Measurements from ENCODE around the gene TGFBR3. TPM values are rescaled to one million over a fixed set of nuclear protein-coding genes. Genes with fewer than 3 reads are reported as not detected.
"Not testable (repeated sequence)": the region's sequence is repeated elsewhere in the genome, so short reads cannot be mapped to it uniquely, and the experiment has no call there.

Gene TGFBR3
- total RNA-seq, 2 donors from 2014 or later: 8.1 to 9.7 TPM

- H3K9me3 Mint-ChIP-seq: no peaks in the 10 kb centered on the region
Observed at GRCh38 chr1:91684481-91685196, 201.3 kb downstream of the TGFBR3 start.

GRCh38 chr1:91683598-91683951, 202.4 kb downstream of the TGFBR3 start:
- Mint-ChIP-seq H3K27me3 (ENCODE audit: low read depth) (no peaks in the 10 kb centered on the region), H3K9me3 (no peaks in the 10 kb centered on the region), H3K27ac (no peak overlapping the region), H3K36me3 (ENCODE audit: insufficient read depth in 2 of 2) (no peaks in the 10 kb centered on the region), H3K4me1 (ENCODE audit: low read depth) (peaks cover 26% of the 10 kb centered on the region), H3K4me3 (no peak overlapping the region)
- no peak for ATAC-seq (replicated peaks in 1 of 2)
- DNase-seq: no peak

More at GRCh38 chr1:91684481-91685196, 201.3 kb downstream of the TGFBR3 start:
- H3K4me3 Mint-ChIP-seq: peak overlapping the region; percentile 41 to 77
- peaks cover 26% of the 10 kb centered on the region for H3K4me1 Mint-ChIP-seq (ENCODE audit: low read depth)
- ATAC-seq (replicated peaks in 1 of 2) (peak; percentile 71 to 87), DNase-seq (peak in 1 of 2 donors; percentile 30)
- H3K36me3 Mint-ChIP-seq (ENCODE audit: insufficient read depth in 2 of 2): no peaks in the 10 kb centered on the region
- peak overlapping the region; percentile 89 for H3K27ac Mint-ChIP-seq
- no peaks in the 10 kb centered on the region for H3K27me3 Mint-ChIP-seq (ENCODE audit: low read depth)

GRCh38 chr1:91682882-91683597, 202.9 kb downstream of the TGFBR3 start:
- Mint-ChIP-seq H3K27me3 (ENCODE audit: low read depth) (no peaks in the 10 kb centered on the region), H3K4me1 (ENCODE audit: low read depth) (peaks cover 27% of the 10 kb centered on the region), H3K9me3 (no peaks in the 10 kb centered on the region), H3K27ac (no peak overlapping the region), H3K36me3 (ENCODE audit: insufficient read depth in 2 of 2) (no peaks in the 10 kb centered on the region), H3K4me3 (no peak overlapping the region)
- ATAC-seq (replicated peaks in 1 of 2) (no peak), DNase-seq (no peak)

- Mint-ChIP-seq H3K36me3 (ENCODE audit: insufficient read depth in 2 of 2) (no peaks in the 10 kb centered on the region), H3K27me3 (ENCODE audit: low read depth) (no peaks in the 10 kb centered on the region), H3K4me3 (no peak overlapping the region), H3K27ac (no peak overlapping the region), H3K9me3 (no peaks in the 10 kb centered on the region), H3K4me1 (ENCODE audit: low read depth) (peaks cover 37% of the 10 kb centered on the region)
- ATAC-seq (replicated peaks in 1 of 2) (no peak), DNase-seq (no peak)
Observed at GRCh38 chr1:91680556-91681155, 205.3 kb downstream of the TGFBR3 start.

- Mint-ChIP-seq H3K27me3 (ENCODE audit: low read depth) (no peaks in the 10 kb centered on the region), H3K4me3 (no peak overlapping the region), H3K36me3 (ENCODE audit: insufficient read depth in 2 of 2) (no peaks in the 10 kb centered on the region), H3K4me1 (ENCODE audit: low read depth) (peaks cover 26% of the 10 kb centered on the region), H3K27ac (no peak overlapping the region), H3K9me3 (no peaks in the 10 kb centered on the region)
- DNase-seq (no peak), ATAC-seq (replicated peaks in 1 of 2) (no peak)
Observed at GRCh38 chr1:91679446-91679845, 206.5 kb downstream of the TGFBR3 start.

- Mint-ChIP-seq H3K36me3 (ENCODE audit: insufficient read depth in 2 of 2) (peaks cover 0 to 3% of the 10 kb centered on the region in 2 donors), H3K4me3 (no peak overlapping the region), H3K27me3 (ENCODE audit: low read depth) (no peaks in the 10 kb centered on the region), H3K4me1 (ENCODE audit: low read depth) (peaks cover 52% of the 10 kb centered on the region), H3K27ac (no peak overlapping the region), H3K9me3 (no peaks in the 10 kb centered on the region)
- ATAC-seq (replicated peaks in 1 of 2) (no peak), DNase-seq (no peak)
Observed at GRCh38 chr1:91676030-91676429, 209.9 kb downstream of the TGFBR3 start.

- Mint-ChIP-seq H3K27me3 (ENCODE audit: low read depth) (no peaks in the 10 kb centered on the region), H3K9me3 (peaks cover 2 to 6% of the 10 kb centered on the region in 2 donors), H3K36me3 (ENCODE audit: insufficient read depth in 2 of 2) (peaks cover 4 to 8% of the 10 kb centered on the region in 2 donors), H3K27ac (peak overlapping the region; percentile 85), H3K4me1 (ENCODE audit: low read depth) (peaks cover 51% of the 10 kb centered on the region), H3K4me3 (peak overlapping the region in 1 of 2 donors; percentile 7)
- ATAC-seq (replicated peaks in 1 of 2) (peak in 1 of 2 donors; percentile 21), DNase-seq (no peak)
Observed at GRCh38 chr1:91674107-91674506, 211.8 kb downstream of the TGFBR3 start.

- DNase-seq (no peak), ATAC-seq (replicated peaks in 1 of 2) (no peak)
- Mint-ChIP-seq H3K27ac (peak overlapping the region; percentile 85), H3K4me1 (ENCODE audit: low read depth) (peaks cover 51% of the 10 kb centered on the region), H3K9me3 (peaks cover 2 to 6% of the 10 kb centered on the region in 2 donors), H3K36me3 (ENCODE audit: insufficient read depth in 2 of 2) (peaks cover 4 to 8% of the 10 kb centered on the region in 2 donors), H3K4me3 (peak overlapping the region in 1 of 2 donors; percentile 48), H3K27me3 (ENCODE audit: low read depth) (no peaks in the 10 kb centered on the region)
Observed at GRCh38 chr1:91673613-91674012, 212.3 kb downstream of the TGFBR3 start.

- peak overlapping the region; percentile 85 for H3K27ac Mint-ChIP-seq
Observed at GRCh38 chr1:91672601-91673161, 213.3 kb downstream of the TGFBR3 start.

GRCh38 chr1:91670781-91671180, 215.2 kb downstream of the TGFBR3 start:
- Mint-ChIP-seq H3K27me3 (ENCODE audit: low read depth) (no peaks in the 10 kb centered on the region), H3K4me1 (ENCODE audit: low read depth) (peaks cover 46% of the 10 kb centered on the region), H3K9me3 (peaks cover 2 to 6% of the 10 kb centered on the region in 2 donors), H3K36me3 (ENCODE audit: insufficient read depth in 2 of 2) (peaks cover 4 to 8% of the 10 kb centered on the region in 2 donors), H3K27ac (peak overlapping the region; percentile 26), H3K4me3 (no peak overlapping the region)
- no peak for DNase-seq
- ATAC-seq (replicated peaks in 1 of 2): no peak

More at GRCh38 chr1:91672601-91673161, 213.3 kb downstream of the TGFBR3 start:
- H3K4me1 Mint-ChIP-seq (ENCODE audit: low read depth): peaks cover 52% of the 10 kb centered on the region
- H3K4me3 Mint-ChIP-seq: peak overlapping the region; percentile 39 to 48
- peaks cover 4 to 8% of the 10 kb centered on the region in 2 donors for H3K36me3 Mint-ChIP-seq (ENCODE audit: insufficient read depth in 2 of 2)
- H3K27me3 Mint-ChIP-seq (ENCODE audit: low read depth): no peaks in the 10 kb centered on the region
- peak; percentile 90 to 91 for ATAC-seq (replicated peaks in 1 of 2)
- DNase-seq: peak; percentile 35
- peaks cover 2 to 6% of the 10 kb centered on the region in 2 donors for H3K9me3 Mint-ChIP-seq

GRCh38 chr1:91669584-91670350, 216.2 kb downstream of the TGFBR3 start:
- H3K27me3 Mint-ChIP-seq (ENCODE audit: low read depth): no peaks in the 10 kb centered on the region
- DNase-seq (no peak), ATAC-seq (replicated peaks in 1 of 2) (no peak)
- peak overlapping the region in 1 of 2 donors; percentile 6 for H3K4me3 Mint-ChIP-seq
- peak overlapping the region; percentile 47 for H3K27ac Mint-ChIP-seq
- H3K36me3 Mint-ChIP-seq (ENCODE audit: insufficient read depth in 2 of 2): peaks cover 4 to 8% of the 10 kb centered on the region in 2 donors
- peaks cover 46% of the 10 kb centered on the region for H3K4me1 Mint-ChIP-seq (ENCODE audit: low read depth)
- H3K9me3 Mint-ChIP-seq: peaks cover 2 to 6% of the 10 kb centered on the region in 2 donors

GRCh38 chr1:91666651-91667050, 219.3 kb downstream of the TGFBR3 start:
- DNase-seq; H3K9me3 Mint-ChIP-seq; H3K27ac Mint-ChIP-seq; ATAC-seq (replicated peaks in 1 of 2); H3K4me3 Mint-ChIP-seq; H3K27me3 Mint-ChIP-seq (ENCODE audit: low read depth); H3K36me3 Mint-ChIP-seq (ENCODE audit: insufficient read depth in 2 of 2): not testable (repeated sequence)
- H3K4me1 Mint-ChIP-seq (ENCODE audit: low read depth): peaks cover 16% of the 10 kb centered on the region
